MM.1S (cell line): Measurements from ENCODE around the gene RPL32.

Source experiments
- DNase-seq: peaks from one replicate; pipeline ENCODE4 v3.0.0-alpha.2; 2015
- H2AFZ ChIP-seq: fragments of 300-600 bp; sonication (generic); 2 replicates; pipeline ENCODE4 v1.6.0; 2016; ENCODE audit warnings: antibody characterized with exemption, low read length
- H3F3A ChIP-seq: fragments of 300-600 bp; sonication (generic); 2 replicates; pipeline ENCODE4 v1.6.1; 2016; ENCODE audit warnings: mild to moderate bottlenecking, antibody characterized with exemption, low read length, moderate library complexity, mixed read lengths; ENCODE audit not compliant: insufficient read depth
- H3K27ac ChIP-seq: fragments of 300-600 bp; sonication (generic); 2 replicates; pipeline ENCODE4 v1.5.1; 2016; ENCODE audit warnings: mild to moderate bottlenecking, low read length
- H3K27me3 ChIP-seq: fragments of 300-600 bp; sonication (generic); replicated peaks from 2 replicates; pipeline ENCODE4 v1.6.0; 2016; ENCODE audit warnings: low read length; ENCODE audit not compliant: insufficient read depth
- H3K36me3 ChIP-seq: fragments of 300-600 bp; sonication (generic); replicated peaks from 2 replicates; pipeline ENCODE4 v1.6.1; 2016; ENCODE audit warnings: mild to moderate bottlenecking, low read length, mixed read lengths; ENCODE audit not compliant: insufficient read depth
- H3K4me1 ChIP-seq: fragments of 300-600 bp; sonication (generic); 2 replicates; pipeline ENCODE4 v1.6.1; 2016; ENCODE audit warnings: low read length, mixed read lengths
- H3K4me2 ChIP-seq: fragments of 300-600 bp; sonication (generic); 2 replicates; pipeline ENCODE4 v1.6.0; 2016; ENCODE audit warnings: low read depth, low read length
- H3K4me3 ChIP-seq: fragments of 300-600 bp; sonication (generic); 2 replicates; pipeline ENCODE4 v1.5.1; 2016; ENCODE audit warnings: low read length, mixed read lengths
- H3K79me2 ChIP-seq: fragments of 300-600 bp; sonication (generic); 2 replicates; pipeline ENCODE4 v1.6.1; 2016; ENCODE audit warnings: mixed run types, low read length, mixed read lengths
- H3K9ac ChIP-seq: fragments of 300-600 bp; sonication (generic); 2 replicates; pipeline ENCODE4 v1.6.1; 2016; ENCODE audit warnings: low read length, mixed read lengths
- H3K9me2 ChIP-seq: fragments of 300-600 bp; sonication (generic); replicated peaks from 2 replicates; pipeline ENCODE4 v1.6.1; 2016; ENCODE audit warnings: mild to moderate bottlenecking, low read length, mixed read lengths; ENCODE audit not compliant: insufficient read depth
- H3K9me3 ChIP-seq: fragments of 300-600 bp; sonication (generic); replicated peaks from 2 replicates; pipeline ENCODE4 v1.6.1; 2016; ENCODE audit warnings: mild to moderate bottlenecking, low read length, mixed read lengths; ENCODE audit not compliant: insufficient read depth
- H4K20me1 ChIP-seq: fragments of 300-600 bp; sonication (generic); 2 replicates; pipeline ENCODE4 v1.6.1; 2016; ENCODE audit warnings: mild to moderate bottlenecking, low read length, moderate library complexity, mixed read lengths; ENCODE audit not compliant: insufficient read depth
- EZH2 ChIP-seq: fragments of 300-600 bp; sonication (generic); optimal IDR thresholded peaks from 2 replicates; pipeline ENCODE3; 2017; ENCODE audit warnings: low read depth, mild to moderate bottlenecking, antibody characterized with exemption, low read length, mixed read lengths
- EZH2phosphoT487 ChIP-seq: fragments of 300-600 bp; sonication (generic); IDR thresholded peaks from 2 replicates; pipeline ENCODE4 v1.6.1; 2018; ENCODE audit warnings: antibody characterized with exemption, low read length
- TF ChIP-seq, protein P1 (sequence below): fragments of 300-600 bp; sonication (generic); IDR thresholded peaks from 2 replicates; pipeline ENCODE4 v1.5.1; 2016; ENCODE audit warnings: antibody characterized with exemption, low read length, mixed read lengths

Gene RPL32

DNA sequence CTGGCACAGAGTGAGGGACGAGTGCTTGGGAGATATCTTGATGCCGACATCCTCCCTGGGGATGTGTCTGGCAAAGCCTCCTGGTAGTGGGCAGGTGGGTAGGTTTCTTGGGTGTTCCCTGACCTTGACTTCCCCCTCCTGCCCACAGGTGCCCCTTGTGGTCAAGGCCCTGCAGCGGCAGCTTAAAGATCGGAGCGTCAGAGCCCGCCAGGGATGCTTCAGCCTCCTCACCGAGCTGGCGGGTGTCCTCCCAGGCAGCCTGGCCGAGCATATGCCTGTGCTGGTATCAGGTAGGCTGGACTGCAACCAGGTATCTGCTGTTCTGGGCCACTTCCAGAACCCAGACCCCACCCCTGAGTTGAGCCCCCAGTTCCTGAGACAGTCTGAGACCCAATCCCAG is 25.6 kb downstream of the RPL32 start:
- H3K79me2 ChIP-seq, result no peaks in the 10 kb centered on the region
- no peaks in the 10 kb centered on the region for H4K20me1 ChIP-seq
- no peaks in the 10 kb centered on the region for H3F3A ChIP-seq
- no peaks in the 10 kb centered on the region for H3K36me3 ChIP-seq
- no peak overlapping the region for H3K4me2 ChIP-seq
- H2AFZ ChIP-seq, result no peak overlapping the region
- no peaks in the 10 kb centered on the region for H3K27me3 ChIP-seq
- H3K9me3 ChIP-seq, result no peaks in the 10 kb centered on the region
- DNase-seq, result no peak
- no peak overlapping the region for H3K9ac ChIP-seq
- no peaks in the 10 kb centered on the region for H3K9me2 ChIP-seq
- no peak overlapping the region for H3K4me3 ChIP-seq
- H3K4me1 ChIP-seq, result no peaks in the 10 kb centered on the region
- H3K27ac ChIP-seq, result no peak overlapping the region
- no peak for TF ChIP-seq EZH2phosphoT487
- TF ChIP-seq, protein P1, sequence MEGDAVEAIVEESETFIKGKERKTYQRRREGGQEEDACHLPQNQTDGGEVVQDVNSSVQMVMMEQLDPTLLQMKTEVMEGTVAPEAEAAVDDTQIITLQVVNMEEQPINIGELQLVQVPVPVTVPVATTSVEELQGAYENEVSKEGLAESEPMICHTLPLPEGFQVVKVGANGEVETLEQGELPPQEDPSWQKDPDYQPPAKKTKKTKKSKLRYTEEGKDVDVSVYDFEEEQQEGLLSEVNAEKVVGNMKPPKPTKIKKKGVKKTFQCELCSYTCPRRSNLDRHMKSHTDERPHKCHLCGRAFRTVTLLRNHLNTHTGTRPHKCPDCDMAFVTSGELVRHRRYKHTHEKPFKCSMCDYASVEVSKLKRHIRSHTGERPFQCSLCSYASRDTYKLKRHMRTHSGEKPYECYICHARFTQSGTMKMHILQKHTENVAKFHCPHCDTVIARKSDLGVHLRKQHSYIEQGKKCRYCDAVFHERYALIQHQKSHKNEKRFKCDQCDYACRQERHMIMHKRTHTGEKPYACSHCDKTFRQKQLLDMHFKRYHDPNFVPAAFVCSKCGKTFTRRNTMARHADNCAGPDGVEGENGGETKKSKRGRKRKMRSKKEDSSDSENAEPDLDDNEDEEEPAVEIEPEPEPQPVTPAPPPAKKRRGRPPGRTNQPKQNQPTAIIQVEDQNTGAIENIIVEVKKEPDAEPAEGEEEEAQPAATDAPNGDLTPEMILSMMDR, result no peak
- no peak for TF ChIP-seq EZH2

DNA sequence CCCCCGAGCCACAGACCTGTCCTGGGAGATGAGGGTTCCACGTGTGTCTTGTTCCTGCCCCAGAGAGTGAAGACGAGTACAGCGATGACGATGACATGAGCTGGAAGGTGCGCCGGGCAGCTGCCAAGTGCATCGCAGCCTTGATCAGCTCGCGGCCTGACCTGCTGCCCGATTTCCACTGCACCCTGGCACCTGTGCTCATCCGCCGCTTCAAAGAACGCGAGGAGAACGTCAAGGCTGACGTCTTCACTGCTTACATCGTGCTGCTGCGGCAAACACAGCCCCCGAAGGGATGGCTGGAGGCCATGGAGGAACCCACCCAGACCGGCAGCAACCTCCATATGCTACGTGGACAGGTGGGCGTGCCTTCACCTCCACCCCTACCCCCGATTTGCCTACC is 26.3 kb downstream of the RPL32 start:
- no peaks in the 10 kb centered on the region for H3K36me3 ChIP-seq
- no peaks in the 10 kb centered on the region for H3K9me2 ChIP-seq
- no peak for DNase-seq
- no peak overlapping the region for H3K27ac ChIP-seq
- H3K4me3 ChIP-seq, result no peak overlapping the region
- H3K4me2 ChIP-seq, result no peak overlapping the region
- H2AFZ ChIP-seq, result no peak overlapping the region
- no peaks in the 10 kb centered on the region for H3K27me3 ChIP-seq
- no peaks in the 10 kb centered on the region for H3K4me1 ChIP-seq
- H3K9ac ChIP-seq, result no peak overlapping the region
- TF ChIP-seq, protein P1, result no peak
- no peak for TF ChIP-seq EZH2
- no peak for TF ChIP-seq EZH2phosphoT487
- no peaks in the 10 kb centered on the region for H3F3A ChIP-seq
- H3K9me3 ChIP-seq, result no peaks in the 10 kb centered on the region
- no peaks in the 10 kb centered on the region for H4K20me1 ChIP-seq
- H3K79me2 ChIP-seq, result no peaks in the 10 kb centered on the region

DNA sequence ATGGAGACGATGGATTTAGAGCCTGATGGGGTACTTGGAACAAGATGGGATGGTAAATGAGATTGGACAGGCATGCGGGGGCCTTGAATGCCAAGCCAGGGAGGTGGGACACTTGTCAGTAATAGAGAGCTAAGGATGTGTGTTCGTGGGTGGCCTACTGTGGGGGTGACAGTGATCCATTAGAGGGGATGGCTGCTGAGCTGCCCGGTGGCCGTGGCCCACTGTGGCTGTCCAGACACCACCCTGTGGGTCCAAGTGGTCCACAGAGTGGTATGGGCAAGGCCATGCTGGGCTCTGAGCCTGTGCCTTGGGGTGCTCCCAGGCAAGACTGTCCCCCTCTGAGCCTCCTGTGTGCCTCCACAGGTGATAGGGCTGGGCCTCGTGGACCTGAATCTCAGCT is 27.4 kb downstream of the RPL32 start:
- H2AFZ ChIP-seq, result no peak overlapping the region
- H3K79me2 ChIP-seq, result no peaks in the 10 kb centered on the region
- no peaks in the 10 kb centered on the region for H3K9me2 ChIP-seq
- TF ChIP-seq EZH2, result no peak
- no peaks in the 10 kb centered on the region for H3K9me3 ChIP-seq
- no peak overlapping the region for H3K9ac ChIP-seq
- H3K27me3 ChIP-seq, result no peaks in the 10 kb centered on the region
- no peaks in the 10 kb centered on the region for H3F3A ChIP-seq
- no peaks in the 10 kb centered on the region for H3K36me3 ChIP-seq
- H3K4me2 ChIP-seq, result no peak overlapping the region
- no peak overlapping the region for H3K27ac ChIP-seq
- DNase-seq, result no peak
- H4K20me1 ChIP-seq, result no peaks in the 10 kb centered on the region
- H3K4me1 ChIP-seq, result no peaks in the 10 kb centered on the region
- H3K4me3 ChIP-seq, result no peak overlapping the region

DNA sequence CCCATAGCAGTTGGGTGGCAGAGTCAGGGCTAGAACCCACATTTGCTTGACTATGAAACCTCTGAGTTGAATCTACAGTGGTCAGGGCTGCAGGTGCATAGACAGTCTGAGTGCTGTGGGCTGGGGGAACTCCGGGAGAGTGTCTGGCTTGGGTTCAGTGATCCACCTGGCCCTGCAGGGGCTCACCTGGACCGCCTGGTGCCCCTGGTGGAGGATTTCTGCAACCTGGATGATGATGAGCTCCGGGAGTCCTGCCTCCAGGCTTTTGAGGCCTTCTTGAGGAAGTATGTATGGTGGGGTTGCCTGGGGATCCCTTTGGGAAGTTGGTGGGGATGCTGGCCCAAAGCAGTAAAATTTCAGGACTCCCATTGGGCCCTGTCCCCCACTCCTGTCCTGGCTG is 28.6 kb downstream of the RPL32 start:
- no peaks in the 10 kb centered on the region for H3K79me2 ChIP-seq
- no peaks in the 10 kb centered on the region for H3F3A ChIP-seq
- no peak overlapping the region for H3K27ac ChIP-seq
- H3K4me1 ChIP-seq, result no peaks in the 10 kb centered on the region
- no peak overlapping the region for H3K9ac ChIP-seq
- no peak overlapping the region for H3K4me3 ChIP-seq
- no peaks in the 10 kb centered on the region for H3K36me3 ChIP-seq
- TF ChIP-seq EZH2phosphoT487, result no peak
- TF ChIP-seq EZH2, result no peak
- TF ChIP-seq, protein P1, result no peak
- no peaks in the 10 kb centered on the region for H3K9me3 ChIP-seq
- H3K27me3 ChIP-seq, result no peaks in the 10 kb centered on the region
- no peak for DNase-seq
- H4K20me1 ChIP-seq, result no peaks in the 10 kb centered on the region
- H3K9me2 ChIP-seq, result no peaks in the 10 kb centered on the region
- H3K4me2 ChIP-seq, result no peak overlapping the region
- H2AFZ ChIP-seq, result no peak overlapping the region
